ENCODE results near the gene ERBIN.
"Not testable (repeated sequence)": the region's sequence is repeated elsewhere in the genome, so short reads cannot be mapped to it uniquely, and the experiment has no call there.

The ERBIN gene

DNA sequence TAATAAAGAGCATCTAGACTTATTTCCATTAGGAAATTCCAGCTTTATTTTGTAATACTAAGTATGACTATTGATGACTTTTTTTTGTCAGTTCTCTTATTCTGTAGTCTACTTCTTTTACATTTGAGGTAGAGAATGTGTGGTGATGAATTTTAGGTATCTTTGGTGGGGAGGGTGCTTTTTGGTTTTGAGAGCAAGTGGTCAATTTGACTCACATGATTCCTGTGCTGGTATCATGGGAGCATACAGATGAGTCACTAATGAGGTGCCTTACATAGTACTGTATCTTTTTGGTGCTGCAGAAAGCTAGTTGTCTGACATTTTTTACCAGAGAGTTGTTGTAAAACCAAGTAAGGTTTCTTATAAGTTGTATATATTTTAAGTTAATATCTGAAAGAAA is 35.3 kb downstream of the ERBIN start:
- FAIRE-seq = no peak

DNA sequence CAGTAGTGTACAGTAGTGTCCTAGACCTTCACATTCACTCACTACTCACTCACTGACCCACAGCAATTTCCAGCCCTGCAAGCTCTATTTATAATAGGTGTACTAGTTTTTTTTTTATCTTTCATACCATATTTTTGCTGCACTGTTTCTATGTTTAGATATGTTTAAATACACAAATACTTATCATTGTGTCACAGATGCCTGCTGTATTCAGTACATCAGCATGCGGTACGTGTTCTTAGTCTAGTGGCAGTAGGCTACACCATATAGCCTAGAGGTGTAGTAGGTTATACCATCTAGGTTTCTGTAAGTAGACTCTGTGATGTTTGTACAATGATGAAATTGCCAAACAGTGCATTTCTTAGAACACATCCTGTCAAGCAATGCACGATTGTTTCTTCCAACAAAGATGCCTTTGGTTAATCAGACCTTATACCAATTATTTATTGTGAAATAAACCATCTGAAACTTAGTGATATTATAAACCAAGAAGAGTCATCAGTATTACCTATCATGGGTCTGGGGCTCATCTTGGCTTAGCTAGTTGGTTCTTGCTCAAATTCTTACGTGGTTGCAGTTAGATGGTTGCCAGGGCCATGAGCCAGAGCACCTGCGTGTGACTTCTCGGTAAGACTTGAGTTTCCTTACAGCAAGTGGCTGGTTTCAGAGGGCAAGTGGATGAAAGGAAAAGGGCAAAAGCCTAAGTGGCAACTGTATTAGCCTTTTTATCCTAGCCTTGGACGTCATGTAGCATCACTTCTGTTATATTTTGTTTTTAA is 41.1 kb downstream of the ERBIN start:
- no peak for FAIRE-seq
- DNase-seq (ENCODE audit: insufficient read length, low spot score) = no peak
- TF ChIP-seq, protein P1, sequence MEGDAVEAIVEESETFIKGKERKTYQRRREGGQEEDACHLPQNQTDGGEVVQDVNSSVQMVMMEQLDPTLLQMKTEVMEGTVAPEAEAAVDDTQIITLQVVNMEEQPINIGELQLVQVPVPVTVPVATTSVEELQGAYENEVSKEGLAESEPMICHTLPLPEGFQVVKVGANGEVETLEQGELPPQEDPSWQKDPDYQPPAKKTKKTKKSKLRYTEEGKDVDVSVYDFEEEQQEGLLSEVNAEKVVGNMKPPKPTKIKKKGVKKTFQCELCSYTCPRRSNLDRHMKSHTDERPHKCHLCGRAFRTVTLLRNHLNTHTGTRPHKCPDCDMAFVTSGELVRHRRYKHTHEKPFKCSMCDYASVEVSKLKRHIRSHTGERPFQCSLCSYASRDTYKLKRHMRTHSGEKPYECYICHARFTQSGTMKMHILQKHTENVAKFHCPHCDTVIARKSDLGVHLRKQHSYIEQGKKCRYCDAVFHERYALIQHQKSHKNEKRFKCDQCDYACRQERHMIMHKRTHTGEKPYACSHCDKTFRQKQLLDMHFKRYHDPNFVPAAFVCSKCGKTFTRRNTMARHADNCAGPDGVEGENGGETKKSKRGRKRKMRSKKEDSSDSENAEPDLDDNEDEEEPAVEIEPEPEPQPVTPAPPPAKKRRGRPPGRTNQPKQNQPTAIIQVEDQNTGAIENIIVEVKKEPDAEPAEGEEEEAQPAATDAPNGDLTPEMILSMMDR (IDR thresholded peaks at IDR 0.05; ENCODE audit: insufficient read depth, missing control alignments) = no peak

More for the DNA sequence above, 35.3 kb downstream of the ERBIN start:
- TF ChIP-seq, protein P1 (IDR thresholded peaks at IDR 0.05; ENCODE audit: insufficient read depth, missing control alignments) = no peak
- DNase-seq (ENCODE audit: insufficient read length, low spot score) = no peak

GRCh38 chr5:65969539-65970393 is 43.4 kb downstream of the ERBIN start:
- TF ChIP-seq, protein P1 (IDR thresholded peaks at IDR 0.05; ENCODE audit: insufficient read depth, missing control alignments) = no peak
- DNase-seq (ENCODE audit: insufficient read length, low spot score) (no peak), FAIRE-seq (no peak)

GRCh38 chr5:65970481-65971367 is 44.3 kb downstream of the ERBIN start:
- DNase-seq (ENCODE audit: insufficient read length, low spot score) (no peak), FAIRE-seq (no peak)
- TF ChIP-seq, protein P1 (IDR thresholded peaks at IDR 0.05; ENCODE audit: insufficient read depth, missing control alignments) = no peak

DNA sequence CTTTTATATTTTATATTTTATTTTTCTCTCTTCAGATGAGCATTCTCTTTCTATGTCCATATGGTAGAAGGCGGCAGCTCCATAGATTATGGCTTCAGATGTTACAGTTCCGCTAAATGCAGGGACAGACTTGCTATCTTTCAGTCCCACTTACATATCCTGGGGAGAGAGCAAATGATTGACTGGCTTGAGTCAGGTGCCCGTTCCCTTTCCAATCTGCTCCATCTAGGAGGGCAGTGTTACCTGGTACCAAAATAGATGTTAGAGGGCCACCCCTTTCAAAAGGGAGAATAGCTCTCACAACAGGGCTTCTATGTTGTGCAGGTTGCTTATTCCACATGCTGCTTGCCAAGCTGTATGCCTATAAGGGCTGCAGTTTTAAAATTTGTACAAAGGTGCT is 45.3 kb downstream of the ERBIN start:
- FAIRE-seq (no peak), DNase-seq (ENCODE audit: insufficient read length, low spot score) (no peak)
- TF ChIP-seq, protein P1 (IDR thresholded peaks at IDR 0.05; ENCODE audit: insufficient read depth, missing control alignments) = no peak

DNA sequence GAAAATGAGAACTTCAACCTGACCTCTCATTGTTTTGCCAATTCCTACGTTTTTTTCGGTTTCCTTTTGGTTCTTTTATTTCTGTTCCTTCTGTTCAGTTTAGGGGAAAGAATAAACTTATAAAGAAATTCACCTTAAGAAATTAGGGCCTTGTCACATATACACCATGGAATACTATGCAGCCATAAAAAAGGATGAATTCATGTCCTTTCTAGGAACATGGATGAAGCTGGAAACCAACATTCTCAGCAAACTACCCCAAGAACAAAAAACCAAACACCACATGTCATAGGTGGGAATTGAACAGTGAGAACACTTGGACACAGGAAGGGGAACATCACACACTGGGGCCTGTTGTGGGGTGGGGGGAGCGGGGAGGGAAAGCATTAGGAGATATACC is 46.5 kb downstream of the ERBIN start:
- FAIRE-seq; DNase-seq (ENCODE audit: insufficient read length, low spot score): not testable (repeated sequence)

DNA sequence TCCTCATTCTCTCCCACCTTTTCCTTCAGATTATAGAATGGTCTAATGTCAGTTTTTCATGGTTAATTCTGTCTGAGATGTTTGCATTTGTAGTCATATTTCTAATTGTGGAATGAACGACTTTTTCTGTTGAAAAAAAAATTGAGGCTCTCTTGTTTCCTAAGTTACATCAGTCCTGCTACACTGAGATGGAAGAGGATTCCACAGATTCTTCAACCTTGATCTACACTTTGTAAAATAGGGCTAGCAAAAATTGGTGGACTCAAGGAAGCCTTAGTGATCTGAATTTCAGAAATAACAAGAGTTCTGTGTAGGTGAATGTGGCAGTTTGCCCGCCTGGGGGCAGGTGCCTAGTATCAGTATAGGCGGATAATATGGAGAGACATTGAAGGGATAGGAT is 51.9 kb downstream of the ERBIN start:
- FAIRE-seq (no peak), DNase-seq (ENCODE audit: insufficient read length, low spot score) (no peak)
- TF ChIP-seq, protein P1 (IDR thresholded peaks at IDR 0.05; ENCODE audit: insufficient read depth, missing control alignments) = no peak

All from D721Med (cell line).